ENCODE measurements around the gene CNNM4. TPM values are rescaled to one million over a fixed set of nuclear protein-coding genes. Genes with fewer than 3 reads are reported as not detected.

CNNM4 gene
- total RNA-seq, 2 experiments from 2014 or later: 7.2 to 8.4 TPM

GRCh38 chr2:96839875-96840850 lies 79.5 kb downstream of the CNNM4 start:
- ChIA-PET POLR2A (interaction anchor here (1.3 to 1.7 kb wide), 2 partner anchors 18 to 24 kb away, joined by 5 to 18 read pairs; partner anchors contain the start of genes ANKRD39 and CNNM3), CTCF (interaction anchor here (1.0 to 3.1 kb wide), 5 partner anchors 17 to 286 kb away, joined by 3 to 24 read pairs (median 4); partner anchors contain the start of genes ANKRD39 and CNNM3)

DNA sequence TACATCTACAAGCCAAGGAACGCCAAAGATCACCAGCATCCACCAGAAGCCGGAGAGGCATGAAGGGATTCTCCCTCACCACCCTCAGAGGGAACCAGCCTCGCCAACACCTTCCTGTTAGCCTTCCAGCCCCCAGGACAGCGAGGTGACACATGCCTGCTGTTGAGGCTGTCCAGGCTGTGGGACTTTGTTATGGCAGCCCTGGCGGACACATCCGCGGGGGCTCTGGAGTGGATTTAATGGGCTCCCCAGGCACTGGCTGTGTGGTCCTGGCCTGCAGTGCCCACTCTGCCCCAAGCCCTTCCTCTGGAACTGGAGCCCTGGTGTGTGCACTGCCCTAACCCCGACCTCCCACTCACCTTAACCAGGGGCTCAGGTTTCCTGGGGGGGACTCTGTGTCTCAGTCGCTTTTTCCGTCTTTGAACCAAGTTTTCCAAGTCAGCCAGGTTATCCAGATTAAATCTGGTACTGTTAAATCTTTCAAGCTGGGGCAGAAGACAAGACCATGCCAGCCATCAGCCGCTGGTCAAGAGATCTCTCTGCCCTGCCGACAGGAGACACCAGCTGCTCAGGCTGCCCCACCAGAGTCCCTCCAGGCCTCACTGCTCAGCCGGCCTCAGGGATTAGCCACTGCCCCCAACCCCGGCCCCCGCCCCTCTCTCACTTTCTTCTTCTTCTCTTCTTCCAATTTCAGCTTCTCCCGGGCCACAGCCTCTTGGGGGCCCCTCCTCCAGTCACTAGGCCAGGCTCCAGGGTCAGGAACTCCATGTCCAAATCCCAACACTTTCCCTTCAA lies 81.2 kb downstream of the CNNM4 start:
- ChIA-PET POLR2A (no interaction called here), CTCF (no interaction called here)

DNA sequence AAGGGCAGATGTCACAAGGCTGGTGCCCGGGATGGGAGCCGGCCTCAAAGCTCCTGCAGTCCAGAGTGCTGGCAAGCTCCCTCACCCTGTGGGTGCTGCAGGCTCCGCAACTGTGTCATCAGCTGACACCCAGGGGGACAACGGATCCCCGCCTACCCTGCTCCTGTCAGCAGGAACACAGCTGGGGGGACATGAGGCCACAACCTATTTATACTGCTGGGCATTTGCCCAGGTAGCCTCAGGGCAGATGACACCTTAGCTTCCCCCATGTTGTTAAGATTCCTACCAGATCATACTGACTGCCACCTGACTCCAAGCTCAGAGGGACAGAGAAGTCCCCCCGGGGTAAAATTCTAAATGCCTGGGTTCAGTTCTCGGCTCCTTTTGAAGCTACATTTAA lies 81.9 kb downstream of the CNNM4 start:
- POLR2A ChIA-PET: no interaction called here

GRCh38 chr2:96843538-96844268 lies 83.0 kb downstream of the CNNM4 start, which contains the start of gene ANKRD23:
Gene ANKRD23 (minus strand): TSS chr2:96844021. CDS start chr2:96843992, 29 bp downstream.
- POLR2A ChIA-PET: interaction anchor here (0.6 kb wide), 2 partner anchors 30 to 503 kb away, joined by 3 to 4 read pairs; no protein-coding TSS in a partner anchor

More for the DNA sequence above, 81.9 kb downstream of the CNNM4 start:
- CTCF ChIA-PET: interaction anchor here (0.7 kb wide), 1 partner anchor 16 kb away, joined by 6 read pairs; no protein-coding TSS in a partner anchor

GRCh38 chr2:96844405-96844808 lies 83.7 kb downstream of the CNNM4 start:
- CTCF ChIA-PET: interaction anchor here (1.1 to 1.5 kb wide), 4 partner anchors 8 to 107 kb away, joined by 4 to 6 read pairs (median 4); partner anchors contain the start of gene ANKRD39
- POLR2A ChIA-PET: interaction anchor here (0.6 kb wide), 3 partner anchors 31 to 504 kb away, joined by 3 to 5 read pairs (median 4); no protein-coding TSS in a partner anchor

More at GRCh38 chr2:96843538-96844268, 83.0 kb downstream of the CNNM4 start, which contains the start of gene ANKRD23:
- CTCF ChIA-PET: interaction anchor here (0.7 to 1.5 kb wide), 3 partner anchors 9 to 15 kb away, joined by 4 to 6 read pairs (median 6); partner anchors contain the start of gene ANKRD39

GRCh38 chr2:96846825-96847224 lies 86.1 kb downstream of the CNNM4 start:
- POLR2A ChIA-PET: interaction anchor here (0.7 kb wide), 1 partner anchor 73 kb away, joined by 6 read pairs; no protein-coding TSS in a partner anchor

GRCh38 chr2:96847586-96847985 lies 86.9 kb downstream of the CNNM4 start:
- ChIA-PET POLR2A (no interaction called here), CTCF (interaction anchor here (0.6 to 1.5 kb wide), 3 partner anchors 29 to 103 kb away, joined by 3 to 11 read pairs (median 4); no protein-coding TSS in a partner anchor)

More at GRCh38 chr2:96846825-96847224, 86.1 kb downstream of the CNNM4 start:
- CTCF ChIA-PET: no interaction called here

DNA sequence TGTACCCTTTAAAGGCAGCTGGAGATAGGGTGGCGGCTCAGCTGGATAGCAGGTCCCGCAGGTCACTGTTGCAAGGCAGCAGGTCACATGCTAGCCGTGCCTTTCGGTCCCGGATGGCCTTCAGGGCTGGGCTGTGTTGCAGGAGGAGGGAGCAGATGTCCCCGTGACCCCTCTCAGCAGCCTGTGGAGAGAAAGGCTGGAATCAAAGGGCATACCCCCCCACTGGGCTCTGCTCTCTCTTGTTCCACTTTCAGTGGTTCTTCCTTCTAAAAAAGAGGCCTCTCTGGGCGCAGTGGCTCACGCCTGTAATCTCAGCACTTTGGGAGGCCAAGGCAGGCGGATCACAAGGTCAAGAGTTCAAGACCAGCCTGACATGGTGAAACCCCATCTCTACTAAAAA lies 87.6 kb downstream of the CNNM4 start:
- POLR2A ChIA-PET: interaction anchor here (0.6 kb wide), 1 partner anchor 42 kb away, joined by 5 read pairs; no protein-coding TSS in a partner anchor
- CTCF ChIA-PET: interaction anchor here (1.5 kb wide), 1 partner anchor 103 kb away, joined by 3 read pairs; no protein-coding TSS in a partner anchor

GRCh38 chr2:96852667-96853066 lies 92.0 kb downstream of the CNNM4 start:
- POLR2A ChIA-PET: no interaction called here
- CTCF ChIA-PET: interaction anchor here (0.9 to 1.9 kb wide), 3 partner anchors 9 to 52 kb away, joined by 4 read pairs; partner anchors contain the start of gene ANKRD23

GRCh38 chr2:96853321-96853720 lies 92.6 kb downstream of the CNNM4 start:
- ChIA-PET CTCF (interaction anchor here (1.6 to 1.9 kb wide), 2 partner anchors 10 to 52 kb away, joined by 4 read pairs; partner anchors contain the start of gene ANKRD23), POLR2A (no interaction called here)

DNA sequence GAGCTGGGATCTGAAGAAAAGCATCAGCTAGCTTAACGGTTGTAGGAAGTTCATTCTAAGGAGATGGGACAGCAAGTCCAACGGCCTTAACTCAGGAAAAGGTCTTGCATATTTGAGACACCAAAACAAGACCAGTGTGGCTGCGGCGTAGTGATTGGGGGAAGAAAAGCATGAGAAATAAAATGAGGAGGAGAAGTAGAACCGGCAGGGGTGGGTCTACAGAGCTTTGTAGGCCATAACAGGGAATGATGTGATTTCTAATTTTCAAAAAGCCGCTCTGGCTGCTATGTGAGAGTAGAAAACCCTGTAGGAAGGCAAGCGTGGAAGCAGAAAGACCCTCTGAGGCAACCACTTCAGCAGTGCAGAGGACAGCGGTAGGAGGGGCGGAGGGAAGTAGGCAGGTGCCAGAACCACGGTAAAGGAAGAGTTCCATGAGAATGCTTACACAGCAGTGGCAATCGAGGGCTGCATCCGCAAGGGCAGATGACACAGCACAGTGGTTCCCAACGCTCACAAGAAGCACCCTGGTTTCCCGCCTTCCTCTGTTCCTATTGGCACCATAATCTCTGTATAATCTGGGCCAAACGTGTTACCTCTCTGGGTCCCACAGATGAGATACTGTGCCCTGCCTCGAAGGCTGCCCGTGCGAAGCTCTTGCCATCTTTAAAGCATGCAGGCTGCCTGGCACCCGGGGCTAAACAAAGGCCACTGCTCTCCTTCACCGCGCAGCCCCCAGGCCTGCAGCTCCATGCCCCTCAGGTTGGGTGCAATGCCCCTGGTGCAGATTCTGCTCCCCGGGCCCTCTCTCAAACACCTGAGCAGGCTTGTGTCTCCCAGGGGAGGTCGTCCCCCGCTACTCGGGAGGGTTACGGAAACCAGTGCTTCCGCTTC lies 96.3 kb downstream of the CNNM4 start:
- ChIA-PET CTCF (interaction anchor here (0.6 to 3.5 kb wide), 30 partner anchors 11 to 693 kb away, joined by 3 to 39 read pairs (median 4); partner anchors contain the start of genes ANKRD36, CNNM3, CNNM4 and SEMA4C), POLR2A (interaction anchor here (1.0 to 2.4 kb wide), 8 partner anchors 11 to 536 kb away, joined by 3 to 18 read pairs (median 6); partner anchors contain the start of gene CNNM3)

DNA sequence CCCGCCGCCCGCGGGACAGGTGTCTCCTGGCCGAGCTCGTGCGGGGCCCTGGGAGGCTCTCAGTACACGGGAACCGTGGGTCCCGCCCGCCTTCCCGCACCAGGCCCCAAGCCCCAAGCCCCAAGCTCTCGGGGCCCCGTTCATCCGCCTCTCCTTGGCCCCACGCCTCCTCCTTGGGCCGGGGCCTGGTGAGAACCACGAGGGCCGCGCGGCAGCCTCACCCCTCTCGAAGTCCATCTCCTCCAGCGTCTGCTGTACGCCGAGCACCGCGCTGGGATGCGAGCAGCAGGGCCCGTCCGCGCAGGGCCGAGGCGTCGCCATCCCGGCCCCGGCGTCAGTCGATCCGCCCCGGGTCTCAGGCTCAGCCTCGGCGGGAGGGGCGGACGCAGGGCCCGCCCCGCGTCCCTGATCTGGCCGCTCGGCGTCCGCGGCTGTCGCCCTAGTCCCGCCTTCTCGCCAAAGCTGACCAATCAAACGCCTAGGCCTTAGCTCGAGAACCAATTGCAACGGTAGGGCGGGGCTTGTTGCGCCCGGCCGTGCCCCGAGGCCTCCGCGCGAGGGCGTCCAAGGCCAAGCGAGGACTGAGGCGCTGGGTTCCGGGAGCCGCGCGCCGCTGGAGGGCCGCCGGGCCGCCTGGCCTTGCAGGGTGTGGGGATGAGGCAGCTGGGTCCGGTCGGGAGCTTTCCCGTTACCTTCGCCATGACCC lies 97.1 kb downstream of the CNNM4 start, which contains the start of gene ANKRD39:
TSS of gene ANKRD39 (minus strand) at position 350 of the 706 bp plus-strand sequence. CDS start at position 321, 29 bp downstream.
- POLR2A ChIA-PET: interaction anchor here (0.6 to 2.4 kb wide), 10 partner anchors 11 to 537 kb away, joined by 3 to 18 read pairs (median 5); partner anchors contain the start of gene CNNM3
- CTCF ChIA-PET: interaction anchor here (0.6 to 3.5 kb wide), 37 partner anchors 10 to 919 kb away, joined by 3 to 39 read pairs (median 4); partner anchors contain the start of genes ANKRD36, CNNM3, CNNM4 and SEMA4C

DNA sequence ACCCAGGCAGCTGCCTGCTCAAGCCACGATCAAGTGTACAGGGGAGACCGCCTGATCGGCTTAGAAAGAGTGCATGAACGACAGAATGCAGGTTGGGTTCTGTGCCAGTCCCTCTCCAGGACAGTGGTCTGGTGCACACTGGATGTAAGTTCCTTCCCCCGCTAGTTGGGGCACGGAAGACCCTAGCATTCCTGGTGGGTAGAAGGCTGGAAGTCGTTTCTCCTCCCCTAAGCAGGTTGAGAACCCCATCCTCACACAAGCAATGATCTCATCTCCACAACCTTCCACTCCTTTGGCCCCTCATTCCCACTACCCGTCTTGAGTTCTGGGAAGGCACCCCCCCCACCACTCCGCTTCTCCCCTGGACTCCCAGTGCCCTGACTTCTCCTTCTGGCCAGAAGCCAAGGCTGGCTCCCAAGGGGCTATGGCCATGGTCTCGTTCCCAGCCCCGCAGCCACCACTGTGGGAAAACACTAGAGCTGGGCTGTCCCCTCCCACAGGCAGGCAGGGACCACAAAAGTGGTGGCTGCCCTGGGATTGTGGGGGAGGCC lies 98.5 kb downstream of the CNNM4 start:
- CTCF ChIA-PET: interaction anchor here (1.1 to 3.5 kb wide), 8 partner anchors 9 to 104 kb away, joined by 4 to 39 read pairs (median 16); partner anchors contain the start of gene SEMA4C
- POLR2A ChIA-PET: interaction anchor here (1.3 to 2.4 kb wide), 3 partner anchors 9 to 104 kb away, joined by 5 to 12 read pairs (median 5); no protein-coding TSS in a partner anchor

DNA sequence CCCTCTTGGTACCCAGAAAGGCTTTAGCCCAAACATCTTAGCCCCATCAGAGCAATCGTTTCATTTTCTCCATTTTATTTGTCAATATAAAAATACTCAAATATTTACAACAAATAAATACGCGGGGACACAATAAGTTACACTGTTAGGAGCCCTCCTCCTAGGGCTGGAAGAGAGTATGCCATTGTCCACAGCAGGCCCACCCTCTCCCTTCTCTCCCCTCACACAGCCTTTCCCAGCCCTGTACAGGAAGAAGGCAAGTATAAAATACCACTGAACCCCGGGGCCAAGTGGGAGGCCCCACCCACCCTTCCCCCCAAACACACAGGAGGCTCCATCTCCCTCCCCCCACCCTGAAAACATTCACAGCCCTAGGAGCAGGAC lies 99.0 kb downstream of the CNNM4 start:
- CTCF ChIA-PET: interaction anchor here (1.6 to 3.5 kb wide), 2 partner anchors 8 to 103 kb away, joined by 4 to 39 read pairs; partner anchors contain the start of gene SEMA4C
- POLR2A ChIA-PET: interaction anchor here (0.7 to 2.4 kb wide), 2 partner anchors 9 to 99 kb away, joined by 3 to 5 read pairs; no protein-coding TSS in a partner anchor

Data from activated CD8-positive, alpha-beta memory T cell treated with anti-CD3 and anti-CD28 coated beads for 36 hours (primary cell).